Ecto neural progenitor cell (in vitro differentiated cells): Measurements from ENCODE around the gene GALNT18.
"Not testable (repeated sequence)": the region's sequence is repeated elsewhere in the genome, so short reads cannot be mapped to it uniquely, and the experiment has no call there.

Source experiments
- DNase-seq: peaks from one replicate; pipeline ENCODE4 v3.0.0-alpha.2; 2018; ENCODE audit warnings: low spot score

Gene GALNT18

DNA sequence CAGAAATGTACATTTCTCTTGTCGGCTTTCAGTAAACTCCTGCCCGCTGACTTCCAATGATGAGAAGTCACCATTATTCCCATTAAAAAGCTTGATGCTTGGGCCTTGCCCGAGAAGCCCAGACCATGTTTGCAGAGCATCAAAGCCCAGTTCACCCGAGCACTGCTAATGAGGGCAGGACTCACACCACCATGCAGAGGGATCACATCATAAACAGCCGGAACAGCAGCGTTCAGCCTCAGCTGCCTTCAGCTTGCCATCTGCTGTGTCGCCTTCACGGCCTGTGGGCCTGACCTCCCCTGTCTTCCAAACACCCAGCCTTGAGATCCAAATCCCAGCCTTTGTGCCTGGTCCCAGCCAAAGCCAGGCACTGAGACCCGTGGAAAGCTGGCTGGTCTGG lies 163.3 kb downstream of the GALNT18 start:
- no peak for DNase-seq

DNA sequence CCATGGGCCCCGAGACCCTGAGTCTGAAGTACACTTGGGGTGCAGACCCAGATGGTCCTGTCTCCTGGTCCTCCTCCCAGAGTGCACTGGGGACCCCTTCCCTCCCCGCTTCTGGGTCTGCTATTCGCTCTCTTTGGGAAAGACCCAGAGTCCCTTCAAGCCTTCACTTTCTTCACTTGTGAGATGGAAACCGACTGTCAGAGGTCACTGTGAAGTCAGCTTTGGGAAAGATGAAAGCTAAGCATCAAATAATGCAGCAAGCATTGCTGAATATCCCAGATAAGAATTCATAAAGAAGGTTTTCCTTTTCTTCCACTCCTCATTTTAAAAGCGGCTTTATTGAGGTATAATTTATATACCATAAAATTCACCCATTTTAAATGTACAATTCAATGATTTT lies 163.8 kb downstream of the GALNT18 start:
- no peak for DNase-seq

DNA sequence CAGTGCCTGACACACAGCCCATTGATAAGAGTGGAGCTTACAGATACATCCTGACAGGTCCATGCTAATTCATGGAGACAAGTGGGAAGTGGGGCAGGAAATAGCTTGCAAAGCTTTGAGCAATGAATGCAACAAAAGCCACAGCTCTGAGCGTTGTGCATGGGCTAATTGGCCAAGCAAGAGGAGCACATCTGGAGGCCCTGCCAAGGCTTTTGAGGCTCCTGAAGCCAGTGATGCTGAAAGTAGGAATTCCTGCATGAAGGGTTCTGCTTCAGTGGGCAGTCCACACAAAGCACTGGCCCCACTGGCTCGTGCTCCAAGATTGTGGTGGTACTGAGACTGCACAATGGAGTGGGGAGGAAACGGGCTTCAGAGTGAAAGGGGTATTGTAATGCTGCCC lies 164.9 kb downstream of the GALNT18 start:
- no peak for DNase-seq

DNA sequence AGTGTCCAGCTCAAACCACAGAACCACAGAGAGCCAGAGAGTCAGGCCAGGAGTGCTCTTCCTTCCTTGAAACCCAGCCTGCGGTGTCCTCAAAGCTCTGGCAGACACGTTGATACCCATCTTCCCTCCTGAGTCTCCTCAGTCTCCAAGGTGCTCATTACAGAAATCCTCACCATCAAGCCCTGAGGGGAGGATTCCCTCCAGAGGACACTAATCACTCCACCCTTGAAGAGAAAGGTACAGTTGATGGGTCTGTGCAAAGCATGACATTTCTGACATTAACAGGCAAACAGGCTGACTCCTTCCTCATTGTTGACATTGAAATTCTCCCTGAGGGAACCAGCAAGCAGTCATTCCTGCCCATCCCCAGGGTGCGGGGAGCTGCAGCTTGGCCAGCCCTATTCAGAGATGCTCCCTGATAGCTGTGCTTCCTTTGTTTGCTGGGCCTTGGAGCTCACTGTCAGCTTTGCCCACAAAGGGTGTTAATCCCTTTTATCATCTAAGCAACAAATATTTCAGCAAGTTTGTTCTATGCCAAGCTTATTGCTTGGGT lies 167.1 kb downstream of the GALNT18 start:
- DNase-seq = no peak

DNA sequence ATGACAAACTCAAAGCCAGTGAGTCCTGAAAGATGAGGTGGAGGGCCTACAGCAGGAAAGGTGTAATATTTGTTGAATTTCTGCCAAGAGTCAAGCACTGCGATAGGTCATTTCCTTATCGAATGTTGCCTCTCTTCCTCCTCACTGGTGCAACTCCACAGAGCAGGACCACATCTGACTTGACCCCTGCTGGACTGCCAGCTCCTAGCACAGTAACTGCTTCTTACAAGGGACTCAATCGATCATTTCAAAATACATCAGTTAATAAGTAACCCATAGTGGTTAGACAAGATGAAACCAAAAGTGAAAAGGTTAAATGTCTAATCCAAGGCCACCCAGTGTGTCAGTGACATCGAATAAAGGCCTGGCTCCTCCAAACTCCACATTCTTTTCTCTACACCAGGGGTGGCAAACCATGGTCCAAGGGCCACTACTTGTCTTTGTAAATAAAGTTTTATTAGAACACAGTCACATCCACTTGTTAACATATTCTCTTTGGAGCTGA lies 170.3 kb downstream of the GALNT18 start:
- no peak for DNase-seq

DNA sequence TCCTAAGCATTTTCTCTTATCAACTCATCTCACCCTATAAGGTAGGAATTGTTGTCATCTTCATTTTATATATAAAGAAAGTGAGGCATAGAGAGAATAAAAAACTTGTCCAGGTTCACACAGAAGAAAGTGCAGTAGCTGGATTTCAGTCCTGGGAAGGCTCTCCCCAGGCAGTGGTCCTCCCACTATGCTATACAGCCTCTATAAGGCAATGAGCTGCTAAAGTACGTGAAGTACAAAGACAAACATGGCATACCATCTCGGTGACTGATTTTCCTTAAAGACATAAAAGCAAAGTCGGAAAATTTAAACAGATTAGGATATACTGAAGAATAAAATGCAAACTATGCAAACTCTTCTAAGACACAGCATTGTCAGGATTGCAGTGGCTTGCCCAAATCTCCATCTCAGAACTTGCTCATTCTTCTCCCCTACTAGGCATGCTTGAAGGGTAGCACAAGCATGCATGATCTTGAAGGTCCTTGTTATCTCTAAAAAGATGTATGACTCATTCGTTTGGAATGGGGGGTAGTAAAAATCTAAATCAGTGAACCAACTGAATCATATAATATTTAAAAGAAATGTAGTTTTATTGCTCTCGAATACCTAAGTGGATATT lies 171.0 kb downstream of the GALNT18 start:
- DNase-seq = no peak

DNA sequence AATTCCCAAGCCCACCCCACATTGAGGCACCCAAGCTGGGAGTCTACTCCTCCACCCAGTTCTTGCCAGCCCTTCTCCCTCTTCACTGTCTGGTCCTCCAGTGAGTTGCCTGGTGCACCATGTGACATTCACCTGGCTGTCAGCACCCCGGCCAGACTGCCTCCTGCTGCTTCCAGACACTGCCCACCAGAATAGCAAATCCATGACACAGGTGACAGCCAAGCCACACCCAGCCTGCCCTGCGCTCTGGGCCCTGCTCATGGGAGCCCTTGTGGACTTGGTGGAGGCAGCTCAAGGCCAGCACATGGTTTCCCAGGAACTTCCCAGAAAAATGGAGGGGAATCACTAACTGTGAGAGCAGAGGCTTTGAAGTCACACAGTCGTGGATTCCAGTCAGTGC lies 172.5 kb downstream of the GALNT18 start:
- DNase-seq = no peak

DNA sequence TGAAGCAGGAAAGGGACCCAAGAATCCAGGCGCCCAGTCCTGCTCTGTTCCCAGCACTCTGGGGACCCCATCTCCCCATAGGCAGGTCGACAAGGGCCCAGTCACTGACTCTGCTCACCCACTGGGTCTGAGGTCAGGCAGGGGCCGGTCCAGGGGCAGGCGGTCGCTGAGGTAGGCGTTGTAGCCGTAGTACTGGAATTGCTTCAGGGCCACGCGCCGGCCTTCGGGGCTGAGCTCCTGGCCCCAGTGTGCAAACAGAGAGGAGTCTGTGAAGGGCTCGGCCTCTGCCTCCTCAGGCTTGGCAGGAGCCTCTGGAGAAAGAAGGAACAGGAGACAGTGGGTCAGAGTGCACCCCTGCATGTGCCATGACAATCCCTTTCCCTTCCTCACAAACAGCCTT lies 173.2 kb downstream of the GALNT18 start:
- DNase-seq = no peak

DNA sequence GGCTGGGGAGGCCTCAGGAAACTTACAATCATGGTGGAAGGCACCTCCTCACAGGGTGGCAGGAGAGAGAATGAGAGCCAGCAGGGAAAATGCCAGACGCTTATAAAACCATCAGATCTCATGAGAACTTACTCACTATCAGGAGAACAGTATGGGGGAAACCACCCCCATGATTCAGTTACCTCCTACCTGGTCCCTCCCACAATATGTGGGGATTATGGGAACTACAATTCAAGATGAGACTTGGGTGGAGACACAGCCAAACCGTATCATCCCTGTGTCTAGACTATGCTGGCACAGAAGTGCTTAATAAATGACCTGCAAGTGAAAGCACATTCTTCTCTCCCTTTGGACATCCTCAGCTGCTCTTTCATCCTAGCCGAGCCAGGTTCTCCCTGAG lies 174.2 kb downstream of the GALNT18 start:
- DNase-seq = not testable (repeated sequence)

DNA sequence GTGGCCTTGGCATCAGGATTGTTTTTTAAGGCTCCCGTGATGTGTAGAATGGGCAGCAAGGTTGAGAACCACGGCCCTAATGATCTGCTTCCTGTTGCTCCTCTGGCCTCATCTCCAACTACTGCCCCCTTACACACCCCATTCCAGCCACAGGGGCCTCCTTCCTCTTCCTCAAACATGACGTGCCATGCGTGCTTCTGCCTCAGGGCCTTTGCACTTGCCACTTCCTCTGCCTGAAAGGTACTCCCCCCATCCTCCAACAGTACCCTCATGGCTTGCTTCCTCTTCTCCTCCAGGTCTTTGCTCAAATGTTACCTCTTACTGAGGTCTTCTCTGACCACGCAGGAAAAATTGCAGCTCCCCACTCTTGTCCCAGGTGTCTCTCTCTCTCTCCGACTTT lies 174.8 kb downstream of the GALNT18 start:
- DNase-seq = no peak

DNA sequence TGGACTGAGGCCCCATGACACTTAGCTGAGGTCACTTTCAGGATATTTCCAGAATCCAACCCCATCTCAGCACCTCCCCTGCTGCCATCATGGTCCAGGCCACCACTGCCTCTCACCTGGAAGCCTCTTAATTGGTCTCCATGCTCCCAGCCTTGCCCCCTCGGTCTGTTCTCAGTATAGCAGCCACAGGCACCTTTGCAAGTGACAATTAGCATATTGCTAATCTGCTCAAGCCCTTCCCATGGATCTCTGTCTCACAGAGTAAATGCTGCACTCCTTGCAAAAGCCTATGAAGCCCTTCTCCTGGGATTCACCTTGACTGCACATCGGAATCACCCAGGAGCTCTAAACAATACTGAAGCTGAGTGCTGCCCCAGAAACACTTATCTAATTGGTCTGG lies 175.2 kb downstream of the GALNT18 start:
- no peak for DNase-seq

DNA sequence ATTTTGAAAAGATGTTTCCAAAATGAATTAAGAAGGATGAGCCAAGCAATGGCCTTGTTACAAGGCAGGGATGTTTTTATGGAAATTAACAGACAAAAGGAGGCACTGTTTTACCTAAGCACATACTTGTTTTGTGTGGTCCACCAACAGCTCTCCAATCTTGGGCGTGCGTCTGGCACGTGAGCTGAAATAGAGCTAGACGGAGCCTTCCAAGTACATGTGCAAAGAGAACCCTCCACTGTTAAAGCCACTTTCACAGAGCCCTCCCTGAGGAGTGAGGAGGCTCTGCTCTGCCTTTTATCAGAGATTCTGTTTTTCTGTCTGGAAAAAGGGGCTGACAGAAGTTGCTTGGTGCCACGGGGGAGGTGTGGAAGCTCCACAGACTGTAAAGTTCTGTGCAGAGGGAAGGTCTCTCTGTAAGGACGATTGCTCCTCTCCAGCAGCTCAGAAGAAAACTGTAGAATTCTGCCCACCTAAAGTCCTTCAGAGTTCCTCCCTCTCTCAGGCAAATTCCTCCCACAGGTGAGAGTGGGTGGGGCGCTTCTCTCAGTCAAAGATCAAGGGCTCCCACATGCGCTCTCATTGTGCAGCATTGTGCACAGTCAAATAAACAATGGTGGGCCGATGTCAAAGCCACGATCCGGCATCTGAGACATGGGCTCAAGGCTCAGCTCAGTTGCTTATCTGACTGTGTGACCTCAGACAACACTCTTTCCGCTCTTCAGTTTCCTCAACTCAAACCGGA lies 176.2 kb downstream of the GALNT18 start:
- no peak for DNase-seq

DNA sequence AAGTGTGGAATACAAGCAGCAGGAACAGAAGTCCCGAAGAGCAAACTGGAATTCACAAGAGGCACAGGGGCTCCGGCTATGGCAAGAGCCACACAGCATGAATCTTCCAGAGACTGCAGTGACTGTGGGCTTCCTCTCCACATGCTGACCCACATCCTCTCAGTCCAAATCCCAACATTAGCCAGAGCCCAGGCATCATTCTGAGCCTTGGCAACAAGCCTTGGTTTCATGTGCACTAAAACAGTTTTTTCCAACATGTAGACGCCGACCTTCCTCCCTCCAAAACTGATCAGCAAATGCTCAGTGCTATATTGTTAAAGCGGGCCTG lies 177.0 kb downstream of the GALNT18 start:
- no peak for DNase-seq

DNA sequence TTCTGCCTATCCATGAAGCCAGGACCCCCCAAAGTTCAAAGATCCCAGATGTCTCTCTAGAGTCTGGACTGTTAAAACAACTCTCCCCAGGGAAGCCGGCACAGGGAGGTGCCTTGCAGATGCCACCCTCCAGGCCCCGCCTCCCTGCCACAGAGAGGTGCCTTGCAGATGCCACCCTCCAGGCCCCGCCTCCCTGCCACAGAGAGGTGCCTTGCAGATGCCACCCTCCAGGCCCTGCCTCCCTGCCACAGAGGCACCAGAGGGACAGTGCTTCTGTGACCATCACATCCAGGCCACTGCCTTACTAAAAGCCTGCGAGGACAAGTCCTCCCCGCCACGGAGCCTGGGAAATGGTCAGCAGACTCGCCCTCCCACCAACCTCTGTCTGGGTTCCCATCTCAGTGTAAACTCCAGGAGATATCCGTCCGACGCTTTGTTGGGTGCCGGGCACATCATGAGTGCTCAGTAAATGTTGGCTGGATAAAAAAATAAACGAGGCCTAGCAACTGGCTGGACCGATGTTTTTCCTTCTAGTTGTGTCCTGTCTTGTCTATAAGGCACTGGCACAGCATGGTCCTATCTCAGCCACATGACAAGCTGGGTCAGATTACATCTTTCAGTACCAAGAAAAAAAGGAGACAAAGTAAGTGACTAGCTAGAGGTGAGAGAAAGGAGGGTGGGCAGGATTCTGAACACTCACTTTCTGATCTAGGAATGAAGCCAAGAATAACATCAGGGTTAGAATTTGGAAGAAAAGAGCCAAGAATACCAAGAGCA lies 177.6 kb downstream of the GALNT18 start:
- DNase-seq = no peak

DNA sequence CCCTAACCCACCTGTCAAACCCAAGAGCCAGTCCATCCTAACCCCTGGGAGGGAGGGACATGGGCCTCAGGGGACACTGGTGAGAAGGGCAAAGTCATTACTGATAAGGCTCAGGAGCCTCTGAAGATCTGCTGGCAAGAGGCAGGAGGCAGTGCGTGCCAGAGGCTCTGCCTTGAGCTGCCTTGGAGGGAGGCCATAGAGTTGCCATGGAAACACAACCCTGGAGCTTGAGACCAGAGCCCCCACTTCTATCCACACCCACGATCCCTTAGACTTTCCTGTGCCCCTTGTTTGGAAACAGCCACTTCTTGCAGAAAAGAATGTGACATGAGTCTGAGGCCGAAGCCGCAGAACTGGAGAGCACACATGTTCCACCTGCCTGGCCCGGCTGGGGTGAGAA lies 179.0 kb downstream of the GALNT18 start:
- no peak for DNase-seq

DNA sequence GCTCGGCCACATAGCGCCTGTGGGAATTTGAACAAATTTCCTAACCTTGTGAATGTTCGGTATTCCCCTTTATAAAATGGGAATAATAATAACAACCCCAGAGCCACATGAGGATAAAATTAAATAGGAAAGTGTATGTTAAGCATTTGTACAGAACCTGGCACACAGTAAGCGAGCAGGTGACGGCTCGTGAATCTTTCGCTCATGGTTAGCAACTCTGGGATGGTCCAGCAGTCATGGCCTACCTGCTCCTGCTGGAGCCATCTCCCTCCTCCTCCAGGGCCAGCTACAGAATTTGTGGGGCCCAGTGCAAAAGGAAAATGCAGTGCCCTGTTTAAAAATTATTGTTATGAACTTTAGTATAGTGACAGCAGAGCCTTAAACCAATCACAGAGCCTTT lies 180.3 kb downstream of the GALNT18 start:
- no peak for DNase-seq

DNA sequence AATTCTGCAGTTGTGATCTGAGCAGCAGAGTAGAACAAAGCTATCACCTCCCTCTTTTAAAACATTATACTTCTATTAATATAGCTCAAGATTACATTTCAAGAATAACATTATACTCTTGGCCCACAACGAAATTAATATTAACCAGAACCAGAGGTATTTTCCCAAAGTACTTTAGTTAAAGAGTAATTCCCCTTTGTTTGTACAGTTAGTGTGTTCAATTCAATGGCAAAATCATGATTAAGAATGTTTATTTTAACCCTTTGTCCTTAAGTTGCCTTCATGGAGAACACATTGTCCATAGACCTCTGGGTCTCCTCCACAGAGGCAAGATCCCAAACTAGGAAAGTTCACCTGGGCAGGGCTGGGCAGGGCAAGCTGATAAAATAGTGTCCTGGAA lies 180.7 kb downstream of the GALNT18 start:
- no peak for DNase-seq

DNA sequence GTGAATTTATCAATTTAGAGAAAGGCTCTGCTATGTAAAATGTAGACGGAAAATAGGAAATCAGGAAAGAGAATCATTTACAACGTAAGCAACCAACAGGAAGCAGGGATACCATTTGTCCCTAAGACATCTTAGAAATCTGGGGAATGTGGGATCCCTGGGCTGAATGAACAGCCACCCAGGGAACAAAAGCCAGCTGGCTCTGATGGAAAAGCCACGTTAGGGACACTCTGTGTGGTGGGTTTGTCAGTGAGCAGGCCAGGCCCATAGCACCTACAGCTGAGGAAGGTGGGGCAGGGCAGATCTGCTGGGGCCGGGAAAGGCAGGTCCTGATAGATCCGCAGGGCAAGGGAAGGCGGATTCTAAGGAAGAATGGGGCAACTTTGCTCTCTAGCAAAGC lies 181.7 kb downstream of the GALNT18 start:
- no peak for DNase-seq

DNA sequence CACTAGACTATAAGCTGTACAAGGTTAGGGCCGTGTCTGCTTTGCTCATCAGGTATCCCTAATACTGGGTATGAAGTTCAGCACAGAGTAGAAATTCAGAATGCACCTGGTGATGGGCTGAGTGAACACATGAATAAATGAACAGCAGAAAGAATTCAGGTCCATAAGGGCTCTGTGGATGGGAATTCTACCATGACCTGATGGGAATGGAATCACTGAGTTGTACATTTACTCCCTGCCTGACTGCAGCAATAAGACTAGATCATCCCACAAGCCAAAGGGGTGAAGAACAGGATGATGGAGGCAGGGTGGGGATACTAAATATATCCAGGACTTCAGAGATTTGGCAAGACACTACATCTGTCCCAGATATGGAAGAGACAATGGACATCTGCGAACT lies 182.2 kb downstream of the GALNT18 start:
- no peak for DNase-seq

DNA sequence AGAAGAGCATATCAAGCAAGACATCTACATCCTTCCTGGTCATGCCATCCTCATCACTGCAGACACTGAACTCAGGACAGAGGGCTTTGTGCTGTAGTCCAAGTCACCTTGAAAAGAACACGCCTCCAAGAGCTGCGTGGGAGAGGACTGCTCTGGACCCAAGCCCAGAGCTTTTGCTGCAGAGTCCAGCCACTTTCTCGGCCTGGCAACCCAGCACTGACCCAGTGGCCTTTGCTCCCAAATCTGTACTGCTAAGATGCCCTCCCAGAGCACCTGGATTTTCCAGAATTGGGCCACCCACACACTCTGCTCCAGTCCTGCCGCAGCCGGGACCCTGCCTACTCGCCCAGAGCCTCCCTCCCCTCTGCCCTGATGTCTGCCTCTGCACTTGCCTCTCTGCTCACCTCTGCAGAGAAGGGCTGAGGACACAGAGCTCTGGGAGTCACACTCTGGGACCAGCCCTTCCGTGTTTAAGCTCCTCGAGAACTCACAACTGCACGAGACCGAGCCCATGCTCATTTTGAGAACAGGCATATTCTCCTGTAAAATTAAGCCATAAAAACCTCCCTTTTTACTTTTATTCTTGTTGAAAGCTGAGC lies 185.0 kb downstream of the GALNT18 start:
- DNase-seq = no peak

DNA sequence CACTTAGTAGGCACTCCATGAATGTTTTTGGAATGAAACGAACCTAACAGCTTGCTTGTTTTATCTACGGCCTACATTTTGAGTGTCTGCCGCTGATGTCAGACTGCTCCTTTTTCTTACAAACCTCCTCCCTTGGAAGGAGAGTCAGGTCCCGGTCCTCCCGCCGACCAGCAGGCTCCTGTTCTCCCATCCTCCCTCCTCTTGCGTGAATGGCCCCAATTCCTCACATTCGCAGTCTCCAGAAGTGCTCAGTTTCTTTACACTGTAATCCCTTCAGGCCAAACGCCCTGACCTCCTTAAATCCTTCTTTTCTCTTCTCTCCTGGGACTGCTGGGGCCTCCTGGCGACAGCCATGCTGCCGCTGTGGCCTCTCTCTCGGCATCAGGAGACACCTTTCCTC lies 186.2 kb downstream of the GALNT18 start:
- peak; percentile 56 for DNase-seq

DNA sequence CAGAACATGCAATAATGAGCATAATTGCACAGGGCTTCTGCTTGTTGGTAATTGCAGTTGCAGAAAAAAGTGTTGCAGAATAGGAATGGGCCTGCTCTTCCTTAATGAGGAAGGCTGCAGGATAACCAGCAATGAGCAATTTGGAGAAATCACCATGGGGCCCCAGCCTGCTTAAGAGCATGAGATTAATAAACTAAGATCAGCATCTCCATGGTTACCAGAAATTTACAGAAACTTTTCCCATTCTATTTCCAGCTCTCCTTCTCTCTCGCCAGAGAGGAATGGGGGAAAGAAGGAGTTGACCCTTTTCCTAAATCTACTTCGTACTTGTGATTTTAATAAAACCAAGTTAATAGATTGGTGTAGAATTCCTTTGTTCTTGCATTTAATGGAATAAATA lies 187.8 kb downstream of the GALNT18 start:
- no peak for DNase-seq
